Right hindlimb (tissue), 1 donor: ENCODE results near the gene LRP5.

Experiments
- DNase-seq: peaks from one replicate; pipeline ENCODE4 v3.0.0-alpha.2; 2018

LRP5 gene

GRCh38 chr11:68312117-68312779 lies at the start of gene LRP5:
TSS of gene LRP5 (plus strand) at chr11:68312591. CDS start at chr11:68312715, 124 bp downstream.
- peak; percentile 39 for DNase-seq

GRCh38 chr11:68263444-68264035 lies 48.9 kb upstream of the LRP5 start:
- no peak for DNase-seq

- DNase-seq = no peak
Measured at GRCh38 chr11:68264244-68264643, 48.1 kb upstream of the LRP5 start.

GRCh38 chr11:68264741-68265540 lies 47.5 kb upstream of the LRP5 start:
- no peak for DNase-seq

- DNase-seq = no peak
Measured at GRCh38 chr11:68266121-68266891, 46.1 kb upstream of the LRP5 start.

GRCh38 chr11:68266936-68267880 lies 45.2 kb upstream of the LRP5 start:
- no peak for DNase-seq

GRCh38 chr11:68267881-68268240 lies 44.5 kb upstream of the LRP5 start:
- DNase-seq = no peak

GRCh38 chr11:68269414-68270081 lies 42.8 kb upstream of the LRP5 start:
- no peak for DNase-seq

- DNase-seq = no peak
Measured at GRCh38 chr11:68270196-68271022, 42.0 kb upstream of the LRP5 start.

GRCh38 chr11:68271023-68271780 lies 41.2 kb upstream of the LRP5 start:
- DNase-seq = peak; percentile 77

GRCh38 chr11:68271781-68272608 lies 40.4 kb upstream of the LRP5 start, which contains the start of gene C11orf24:
TSS of gene C11orf24 (minus strand) at chr11:68271973. CDS start at chr11:68263767, 8,206 bp downstream.
- peak; percentile 96 for DNase-seq

GRCh38 chr11:68273026-68273738 lies 39.2 kb upstream of the LRP5 start:
- no peak for DNase-seq

- no peak for DNase-seq
Measured at GRCh38 chr11:68274306-68274705, 38.1 kb upstream of the LRP5 start.

- no peak for DNase-seq
Measured at GRCh38 chr11:68275721-68276507, 36.5 kb upstream of the LRP5 start.

GRCh38 chr11:68276861-68277260 lies 35.5 kb upstream of the LRP5 start:
- DNase-seq = no peak

GRCh38 chr11:68279676-68280075 lies 32.7 kb upstream of the LRP5 start:
- no peak for DNase-seq
